Glutamatergic neuron (in vitro differentiated cells): ENCODE results near the gene PHPT1. TPM values are rescaled to one million over a fixed set of nuclear protein-coding genes. Genes with fewer than 3 reads are reported as not detected.
"Not testable (repeated sequence)": the region's sequence is repeated elsewhere in the genome, so short reads cannot be mapped to it uniquely, and the experiment has no call there.

Experiments used
- DNase-seq: peaks from one replicate; pipeline ENCODE4 v3.0.0; 2022
- H3K27ac Mint-ChIP-seq: one replicate; pipeline ENCODE4 v1.8.0; 2020; ENCODE audit warnings: mild to moderate bottlenecking, mixed read lengths, inconsistent platforms; ENCODE audit not compliant: unreplicated experiment
- H3K27me3 Mint-ChIP-seq: one replicate; pipeline ENCODE4 v1.8.0; 2020; ENCODE audit warnings: mild to moderate bottlenecking, moderate library complexity, mixed read lengths, inconsistent platforms; ENCODE audit not compliant: unreplicated experiment
- H3K36me3 Mint-ChIP-seq: one replicate; pipeline ENCODE4 v1.8.0; 2020; ENCODE audit warnings: mild to moderate bottlenecking, mixed read lengths, inconsistent platforms; ENCODE audit not compliant: unreplicated experiment
- H3K4me1 Mint-ChIP-seq: one replicate; pipeline ENCODE4 v1.8.0; 2020; ENCODE audit warnings: mild to moderate bottlenecking, low read depth, mixed read lengths, inconsistent platforms; ENCODE audit not compliant: unreplicated experiment
- H3K4me3 Mint-ChIP-seq: one replicate; pipeline ENCODE4 v1.8.0; 2020; ENCODE audit warnings: mild to moderate bottlenecking, mixed read lengths, inconsistent platforms; ENCODE audit not compliant: unreplicated experiment
- H3K9me3 Mint-ChIP-seq: one replicate; pipeline ENCODE4 v1.8.0; 2020; ENCODE audit warnings: mild to moderate bottlenecking, moderate library complexity, mixed read lengths, inconsistent platforms; ENCODE audit not compliant: unreplicated experiment
- CTCF ChIP-seq: fragments of 200-600 bp; sonication (generic); IDR thresholded peaks from one replicate; pipeline ENCODE4 v1.5.0; 2021; ENCODE audit not compliant: partially characterized antibody, unreplicated experiment
- total RNA-seq: library from RNA; stranded (reverse); fragmentation: NEBNext Ultra II Directional; extraction: Animal tissue kit (Norgen Biotek cat#: 25700); gene quantifications from one replicate; pipeline ENCODE4 v1.2.1, GENCODE V29; 2021; ENCODE audit not compliant: unreplicated experiment

The PHPT1 gene
- total RNA-seq, 1 donor from 2014 or later, result 101 TPM

GRCh38 chr9:136838314-136839228 is 10.6 kb upstream of the PHPT1 start:
- Mint-ChIP-seq H3K36me3 (no peaks in the 10 kb centered on the region), H3K27ac (no peak overlapping the region), H3K27me3 (peaks cover 17% of the 10 kb centered on the region), H3K9me3 (peaks cover 12% of the 10 kb centered on the region), H3K4me3 (no peak overlapping the region), H3K4me1 (peaks cover 15% of the 10 kb centered on the region)
- no peak for DNase-seq
- no peak for TF ChIP-seq CTCF

- Mint-ChIP-seq H3K9me3 (peaks cover 7% of the 10 kb centered on the region), H3K27me3 (peaks cover 11% of the 10 kb centered on the region), H3K4me3 (peak overlapping the region; percentile 47), H3K4me1 (peaks cover 9% of the 10 kb centered on the region), H3K36me3 (no peaks in the 10 kb centered on the region), H3K27ac (peak overlapping the region; percentile 83)
- no peak for TF ChIP-seq CTCF
- no peak for DNase-seq
Measured at GRCh38 chr9:136839229-136840139, 9.7 kb upstream of the PHPT1 start.

GRCh38 chr9:136840140-136840876 is 8.9 kb upstream of the PHPT1 start:
- no peak for DNase-seq
- H3K27me3 Mint-ChIP-seq, result peaks cover 9% of the 10 kb centered on the region
- H3K36me3 Mint-ChIP-seq, result no peaks in the 10 kb centered on the region
- H3K9me3 Mint-ChIP-seq, result peaks cover 7% of the 10 kb centered on the region
- peak overlapping the region; percentile 83 for H3K27ac Mint-ChIP-seq
- peaks cover 9% of the 10 kb centered on the region for H3K4me1 Mint-ChIP-seq
- no peak for TF ChIP-seq CTCF
- H3K4me3 Mint-ChIP-seq, result peak overlapping the region; percentile 47

- no peak overlapping the region for H3K4me3 Mint-ChIP-seq
- H3K4me1 Mint-ChIP-seq, result peaks cover 9% of the 10 kb centered on the region
- H3K27me3 Mint-ChIP-seq, result peaks cover 9% of the 10 kb centered on the region
- H3K27ac Mint-ChIP-seq, result peak overlapping the region; percentile 72
- peak; percentile 72 for DNase-seq
- TF ChIP-seq CTCF, result no peak
- H3K9me3 Mint-ChIP-seq, result peaks cover 7% of the 10 kb centered on the region
- H3K36me3 Mint-ChIP-seq, result no peaks in the 10 kb centered on the region
Measured at GRCh38 chr9:136840877-136841645, 8.1 kb upstream of the PHPT1 start.

GRCh38 chr9:136841646-136842379 is 7.4 kb upstream of the PHPT1 start:
- H3K36me3 Mint-ChIP-seq, H3K9me3 Mint-ChIP-seq, H3K27me3 Mint-ChIP-seq, DNase-seq, H3K4me1 Mint-ChIP-seq: not testable (repeated sequence)
- Mint-ChIP-seq H3K4me3 (peak overlapping the region; percentile 72), H3K27ac (peak overlapping the region; percentile 89)
